ENCODE data around the gene CHST15. TPM values are rescaled to one million over a fixed set of nuclear protein-coding genes. Genes with fewer than 3 reads are reported as not detected.

Gene CHST15
- total and polyA plus RNA-seq, 8 donors = 13.7 to 53.3 (median 17.1) TPM

- no peak overlapping the region for H3K4me3 ChIP-seq
- DNase-seq = peak in 1 of 4 donors; percentile 34
- TF ChIP-seq CTCF (IDR thresholded peaks at IDR 0.05) = no peak
- peak; percentile 46 for ATAC-seq
- H3K27ac ChIP-seq = no peak overlapping the region
- H3K36me3 ChIP-seq = peaks cover 0 to 99% of the 10 kb centered on the region in 2 donors
- intact Hi-C loops (cut with DNase I) = no loop called here
- H3K27me3 ChIP-seq = no peaks in the 10 kb centered on the region
- no peaks in the 10 kb centered on the region for H3K9me3 ChIP-seq
- peaks cover 0 to 7% of the 10 kb centered on the region in 2 donors for H3K4me1 ChIP-seq
Observed at GRCh38 chr10:124009231-124010015, 84.0 kb downstream of the CHST15 start.

DNA sequence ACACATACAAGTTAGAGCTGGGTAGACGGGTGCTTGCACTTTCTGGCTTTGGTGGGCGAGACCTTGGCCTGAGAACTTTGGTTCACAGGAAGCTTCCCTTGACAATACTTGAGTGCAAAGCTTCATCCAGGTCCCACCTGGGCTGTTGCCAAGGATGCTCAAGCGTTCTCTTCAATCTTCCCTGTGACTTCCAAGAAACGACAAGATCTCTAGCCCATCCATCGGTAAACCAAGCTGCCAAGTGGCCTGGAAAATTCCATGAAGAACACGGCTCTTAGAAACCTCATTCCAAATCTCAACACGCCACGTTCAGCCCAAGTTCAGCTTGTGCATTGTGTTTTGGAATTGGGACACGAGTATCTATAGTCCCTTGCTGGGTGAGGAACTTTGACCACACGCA, 84.7 kb downstream of the CHST15 start:
- intact Hi-C loops (cut with DNase I) = no loop called here
- Histone ChIP-seq H3K27ac (no peak overlapping the region), H3K4me1 (no peaks in the 10 kb centered on the region), H3K27me3 (no peaks in the 10 kb centered on the region), H3K36me3 (peaks cover 0 to 95% of the 10 kb centered on the region in 2 donors), H3K4me3 (no peak overlapping the region), H3K9me3 (no peaks in the 10 kb centered on the region)
- ATAC-seq = no peak
- no peak for TF ChIP-seq CTCF (IDR thresholded peaks at IDR 0.05)
- DNase-seq = no peak

DNA sequence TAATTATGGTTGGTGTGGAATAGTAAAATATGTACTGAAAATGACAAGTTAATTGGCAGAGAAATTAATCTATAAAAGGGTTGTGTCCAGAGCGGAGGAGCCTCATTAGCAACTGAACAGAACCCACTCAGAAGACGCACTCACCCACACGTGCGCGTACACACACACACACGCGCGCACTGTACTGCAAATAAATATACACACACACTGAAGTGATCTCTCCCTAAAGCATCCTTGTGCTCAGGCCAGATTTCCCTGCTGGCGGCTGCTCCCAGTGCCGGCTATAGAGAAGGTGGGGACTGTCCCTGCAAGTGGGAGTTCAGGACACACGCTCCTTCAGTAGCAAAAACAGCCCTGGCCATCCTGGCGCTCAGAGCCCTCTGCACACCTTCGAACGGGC, 85.2 kb downstream of the CHST15 start:
- intact Hi-C loops (cut with DNase I) = no loop called here
- H3K4me1 ChIP-seq = no peaks in the 10 kb centered on the region
- no peak for TF ChIP-seq CTCF (IDR thresholded peaks at IDR 0.05)
- H3K27ac ChIP-seq = no peak overlapping the region
- H3K4me3 ChIP-seq = no peak overlapping the region
- H3K36me3 ChIP-seq = peaks cover 0 to 90% of the 10 kb centered on the region in 2 donors
- ATAC-seq = no peak
- H3K27me3 ChIP-seq = no peaks in the 10 kb centered on the region
- DNase-seq = peak in 1 of 4 donors; percentile 16
- no peaks in the 10 kb centered on the region for H3K9me3 ChIP-seq

DNA sequence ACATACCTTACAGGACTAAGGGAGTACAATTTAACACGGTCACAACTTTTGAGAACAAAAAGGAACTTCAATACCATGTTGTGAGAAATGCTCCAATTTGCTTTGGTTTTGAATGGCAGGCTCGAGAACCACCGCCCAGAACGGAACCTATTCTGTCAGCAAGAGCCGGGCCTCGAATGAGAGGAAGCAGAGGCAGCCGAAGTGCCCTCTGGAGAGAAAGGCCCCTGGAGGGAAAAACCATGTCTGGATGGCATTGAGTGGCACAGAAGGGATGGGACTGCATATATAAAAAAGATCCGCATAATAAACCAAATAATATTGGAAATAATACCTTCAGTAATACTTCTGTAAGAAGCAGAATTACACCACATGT, 85.6 kb downstream of the CHST15 start:
- H3K36me3 ChIP-seq = peaks cover 0 to 85% of the 10 kb centered on the region in 2 donors
- no peak overlapping the region for H3K4me3 ChIP-seq
- ATAC-seq = no peak
- no peak for TF ChIP-seq CTCF (IDR thresholded peaks at IDR 0.05)
- no peaks in the 10 kb centered on the region for H3K4me1 ChIP-seq
- intact Hi-C loops (cut with DNase I) = no loop called here
- DNase-seq = no peak
- H3K27me3 ChIP-seq = no peaks in the 10 kb centered on the region
- H3K9me3 ChIP-seq = no peaks in the 10 kb centered on the region
- no peak overlapping the region for H3K27ac ChIP-seq

GRCh38 chr10:124007102-124007772, 86.2 kb downstream of the CHST15 start:
- peaks cover 0 to 80% of the 10 kb centered on the region in 2 donors for H3K36me3 ChIP-seq
- no peaks in the 10 kb centered on the region for H3K4me1 ChIP-seq
- no peak overlapping the region for H3K4me3 ChIP-seq
- no peak overlapping the region for H3K27ac ChIP-seq
- peak in 1 of 4 donors; percentile 13 for DNase-seq
- ATAC-seq = no peak
- no peak for TF ChIP-seq CTCF (IDR thresholded peaks at IDR 0.05)
- intact Hi-C loops (cut with DNase I) = no loop called here
- no peaks in the 10 kb centered on the region for H3K9me3 ChIP-seq
- H3K27me3 ChIP-seq = no peaks in the 10 kb centered on the region
